ENCODE results near the gene TMEM95. TPM values are rescaled to one million over a fixed set of nuclear protein-coding genes. Genes with fewer than 3 reads are reported as not detected.

The TMEM95 gene
- total and polyA plus RNA-seq, 2 donors = 0.05 TPM; not detected in 1

DNA sequence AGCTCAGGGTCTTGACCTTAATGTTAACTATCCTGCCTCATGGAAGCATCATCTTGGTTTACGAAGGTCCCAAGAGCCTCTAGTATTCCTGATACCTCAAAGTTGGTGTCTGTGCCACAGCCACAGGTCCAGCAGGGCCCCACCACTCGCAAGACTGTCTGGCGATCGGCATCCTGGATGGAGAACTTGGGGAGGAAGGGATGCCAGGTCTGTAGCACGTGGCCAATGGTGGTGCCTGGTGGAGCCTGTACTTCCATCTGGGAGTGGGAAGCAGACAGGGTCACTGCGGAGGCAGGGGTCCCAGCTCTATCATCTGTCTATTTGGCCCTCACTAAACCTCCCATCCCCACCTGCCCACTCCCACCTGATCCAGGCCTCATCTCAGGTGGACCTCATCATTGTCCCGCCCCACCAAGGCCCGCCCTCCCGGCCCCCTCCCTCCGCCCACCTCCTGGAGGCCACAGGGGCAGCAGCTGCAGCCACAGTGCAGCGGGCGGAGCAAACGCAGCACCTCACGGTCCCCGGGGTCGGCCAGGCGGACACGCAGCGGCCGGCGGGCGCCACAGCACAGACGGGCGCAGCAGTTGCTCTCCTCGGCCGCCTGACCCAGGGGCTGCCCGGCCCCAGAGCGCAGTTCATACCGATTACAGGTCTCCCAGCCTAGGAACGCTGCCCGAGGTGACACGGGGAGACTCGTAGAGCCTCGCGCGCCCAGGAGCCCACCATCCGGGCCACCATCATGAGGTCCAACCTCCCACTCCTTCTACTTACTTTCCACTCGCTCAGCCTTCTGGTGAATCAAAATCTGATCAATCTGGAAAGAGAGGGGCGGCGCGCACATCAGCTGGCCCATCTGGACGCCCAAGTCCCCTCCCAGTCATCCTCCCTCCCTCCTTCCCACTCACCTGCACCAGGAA lies 38.0 kb downstream of the TMEM95 start:
- H3K36me3 ChIP-seq (ENCODE audit: control insufficient read depth in 2 of 2, insufficient read depth in 2 of 2, low read length in 1 of 2) = peaks cover 3 to 8% of the 10 kb centered on the region in 2 donors
- peaks cover 0 to 8% of the 10 kb centered on the region in 2 donors for H3K27me3 ChIP-seq (ENCODE audit: control insufficient read depth in 2 of 2, insufficient read depth in 1 of 2, low read length in 1 of 2)
- no peak for DNase-seq (ENCODE audit: low read depth in 6 of 9, low spot score in 9 of 9)
- H3K4me3 ChIP-seq (ENCODE audit: low read length in 2 of 2) = peak overlapping the region; percentile 64 to 74
- H3K4me1 ChIP-seq (ENCODE audit: control insufficient read depth in 2 of 2, insufficient read depth in 2 of 2, low read length in 2 of 2) = peaks cover 9 to 16% of the 10 kb centered on the region in 2 donors
- WGBS = 92% methylated on average over 42 of the region's 42 CpGs
- peak overlapping the region in 1 of 2 donors; percentile 47 for H3K27ac ChIP-seq (ENCODE audit: low read depth in 1 of 2, low read length in 1 of 2)
- peaks cover 0 to 2% of the 10 kb centered on the region in 2 donors for H3K9me3 ChIP-seq (ENCODE audit: control insufficient read depth in 2 of 2, insufficient read depth in 1 of 2, low read length in 1 of 2)

DNA sequence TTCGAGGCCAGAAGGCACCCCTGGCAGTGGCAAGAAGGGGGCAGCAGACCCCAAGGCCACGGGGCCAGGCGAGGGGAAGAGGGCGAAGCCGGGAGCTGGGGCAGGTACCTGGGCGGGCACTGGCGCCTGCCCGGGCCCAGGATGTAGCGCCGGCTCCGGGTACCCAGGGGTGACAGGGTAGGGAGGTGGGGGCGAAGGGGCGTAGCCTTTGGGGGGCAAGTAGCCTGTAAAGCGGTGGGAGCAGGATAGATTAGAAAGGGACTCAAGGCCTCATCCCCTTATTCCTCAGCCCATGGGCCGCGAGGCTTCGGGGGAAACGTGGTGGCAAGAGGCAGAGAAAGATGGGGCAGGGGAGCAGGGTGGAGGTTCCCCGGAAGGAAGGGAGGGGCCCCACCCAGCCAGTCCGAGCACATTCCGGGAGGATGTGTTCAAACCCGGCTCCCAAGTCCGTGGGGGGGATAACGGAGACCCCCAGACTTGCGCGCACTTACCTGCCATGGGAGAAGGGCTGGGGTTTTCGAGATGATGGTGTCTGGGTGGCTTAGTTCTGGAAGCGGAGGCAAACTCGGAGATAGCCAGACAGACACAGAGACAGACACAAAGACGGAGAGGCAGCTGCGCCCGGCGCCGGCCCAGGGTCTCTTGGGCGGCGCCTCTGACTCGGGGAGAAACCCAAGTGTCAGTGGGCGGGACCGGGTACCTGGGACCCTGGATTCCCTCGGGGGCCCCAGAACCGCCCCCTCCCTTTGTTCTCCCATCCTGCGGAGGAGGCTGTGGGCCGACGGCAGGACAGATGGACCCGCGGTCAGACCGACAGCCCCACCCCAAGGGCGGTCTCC lies 38.9 kb downstream of the TMEM95 start:
- H3K4me1 ChIP-seq (ENCODE audit: control insufficient read depth in 2 of 2, insufficient read depth in 2 of 2, low read length in 2 of 2) = peaks cover 9 to 16% of the 10 kb centered on the region in 2 donors

DNA sequence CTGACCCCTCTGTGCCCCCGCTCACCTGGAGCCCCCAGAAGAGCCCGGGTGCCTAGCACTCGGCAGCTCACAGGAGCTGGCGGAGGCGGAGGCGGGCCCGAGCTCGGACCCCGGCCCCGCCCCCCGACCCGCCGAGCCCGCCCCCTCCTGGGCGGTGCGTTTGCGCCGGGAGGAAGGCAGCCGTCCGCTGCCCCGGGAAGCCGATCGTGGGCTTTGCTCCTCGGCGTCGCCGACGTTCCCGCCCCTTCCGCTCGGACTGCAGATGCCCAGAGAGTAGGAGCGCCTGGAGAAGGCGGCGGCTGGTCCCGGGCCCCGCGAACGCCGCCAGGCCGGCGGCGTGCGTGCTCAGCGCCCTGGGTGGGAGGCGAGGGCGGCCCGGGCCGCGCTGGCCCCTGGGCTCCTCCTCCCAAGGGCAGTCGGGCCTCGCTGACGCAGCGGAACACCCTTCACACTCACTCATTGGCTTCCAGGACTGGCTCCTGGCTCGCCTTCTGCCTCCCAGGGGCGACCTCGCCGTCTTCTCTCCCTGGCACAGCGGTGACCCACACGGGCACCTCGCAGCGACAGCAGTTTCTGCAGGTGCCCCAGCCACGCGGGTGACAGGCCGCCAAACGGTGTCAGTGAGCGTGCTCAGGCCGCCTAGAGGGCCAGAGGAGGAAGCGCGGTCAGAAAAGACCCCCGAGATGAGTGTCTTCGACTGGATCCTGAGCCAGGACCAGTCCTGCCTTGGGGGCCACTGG lies 39.7 kb downstream of the TMEM95 start, which contains the start of gene PLSCR3:
Gene PLSCR3 (minus strand): TSS at position 74 of the 740 bp plus-strand sequence. CDS start 415 bp downstream, outside the sequence.
- DNase-seq (ENCODE audit: low read depth in 6 of 9, low spot score in 9 of 9) = peak in 6 of 9 donors; percentile 66 to 88 (median 68)
- Histone ChIP-seq H3K9me3 (ENCODE audit: control insufficient read depth in 2 of 2, insufficient read depth in 1 of 2, low read length in 1 of 2) (peaks cover 0 to 2% of the 10 kb centered on the region in 2 donors), H3K4me1 (ENCODE audit: control insufficient read depth in 2 of 2, insufficient read depth in 2 of 2, low read length in 2 of 2) (peaks cover 9 to 16% of the 10 kb centered on the region in 2 donors), H3K27ac (ENCODE audit: low read depth in 1 of 2, low read length in 1 of 2) (peak within 1 kb of the TSS; percentile 14 to 86), H3K4me3 (ENCODE audit: low read length in 2 of 2) (peak within 1 kb of the TSS; percentile 64 to 74), H3K27me3 (ENCODE audit: control insufficient read depth in 2 of 2, insufficient read depth in 1 of 2, low read length in 1 of 2) (peaks cover 0 to 8% of the 10 kb centered on the region in 2 donors), H3K36me3 (ENCODE audit: control insufficient read depth in 2 of 2, insufficient read depth in 2 of 2, low read length in 1 of 2) (peaks cover 3 to 8% of the 10 kb centered on the region in 2 donors)
- under 1% methylated on average over 71 of the region's 71 CpGs for WGBS

More for the DNA sequence above, 38.9 kb downstream of the TMEM95 start:
- Histone ChIP-seq H3K9me3 (ENCODE audit: control insufficient read depth in 2 of 2, insufficient read depth in 1 of 2, low read length in 1 of 2) (peaks cover 0 to 2% of the 10 kb centered on the region in 2 donors), H3K36me3 (ENCODE audit: control insufficient read depth in 2 of 2, insufficient read depth in 2 of 2, low read length in 1 of 2) (peaks cover 3 to 8% of the 10 kb centered on the region in 2 donors), H3K4me3 (ENCODE audit: low read length in 2 of 2) (peak overlapping the region; percentile 64 to 74), H3K27me3 (ENCODE audit: control insufficient read depth in 2 of 2, insufficient read depth in 1 of 2, low read length in 1 of 2) (peaks cover 0 to 8% of the 10 kb centered on the region in 2 donors), H3K27ac (ENCODE audit: low read depth in 1 of 2, low read length in 1 of 2) (peak overlapping the region; percentile 14 to 86)
- peak in 4 of 9 donors; percentile 16 to 76 (median 58) for DNase-seq (ENCODE audit: low read depth in 6 of 9, low spot score in 9 of 9)
- WGBS = 11% methylated on average over 48 of the region's 48 CpGs

DNA sequence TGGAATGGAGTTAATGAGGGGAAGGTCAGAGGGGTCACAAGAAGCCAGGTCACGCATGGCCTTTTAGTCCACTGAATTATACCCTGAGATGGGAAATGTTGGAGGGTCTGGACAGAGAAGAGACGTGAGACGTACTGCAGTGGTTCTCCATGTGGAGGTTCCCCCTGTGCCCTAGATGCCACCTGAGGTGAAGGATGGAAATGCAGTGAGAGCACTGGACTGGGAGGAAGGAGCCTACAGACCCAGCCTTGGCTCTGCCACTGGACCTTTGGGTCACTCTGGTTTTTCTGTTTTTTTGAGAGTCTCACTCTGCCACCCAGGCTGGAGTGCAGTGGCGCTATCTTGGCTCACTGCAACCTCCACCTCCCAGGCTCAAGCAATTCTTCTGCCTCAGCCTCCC lies 41.2 kb downstream of the TMEM95 start:
- H3K27me3 ChIP-seq (ENCODE audit: control insufficient read depth in 2 of 2, insufficient read depth in 1 of 2, low read length in 1 of 2) = peaks cover 0 to 8% of the 10 kb centered on the region in 2 donors
- no peak overlapping the region for H3K4me3 ChIP-seq (ENCODE audit: low read length in 2 of 2)
- no peak for DNase-seq (ENCODE audit: low read depth in 6 of 9, low spot score in 9 of 9)
- peaks cover 9 to 16% of the 10 kb centered on the region in 2 donors for H3K4me1 ChIP-seq (ENCODE audit: control insufficient read depth in 2 of 2, insufficient read depth in 2 of 2, low read length in 2 of 2)
- no peaks in the 10 kb centered on the region for H3K36me3 ChIP-seq (ENCODE audit: control insufficient read depth in 2 of 2, insufficient read depth in 2 of 2, low read length in 1 of 2)
- no peak overlapping the region for H3K27ac ChIP-seq (ENCODE audit: low read depth in 1 of 2, low read length in 1 of 2)
- H3K9me3 ChIP-seq (ENCODE audit: control insufficient read depth in 2 of 2, insufficient read depth in 1 of 2, low read length in 1 of 2) = peaks cover 0 to 2% of the 10 kb centered on the region in 2 donors
- 95% methylated on average over 4 of the region's 4 CpGs for WGBS

DNA sequence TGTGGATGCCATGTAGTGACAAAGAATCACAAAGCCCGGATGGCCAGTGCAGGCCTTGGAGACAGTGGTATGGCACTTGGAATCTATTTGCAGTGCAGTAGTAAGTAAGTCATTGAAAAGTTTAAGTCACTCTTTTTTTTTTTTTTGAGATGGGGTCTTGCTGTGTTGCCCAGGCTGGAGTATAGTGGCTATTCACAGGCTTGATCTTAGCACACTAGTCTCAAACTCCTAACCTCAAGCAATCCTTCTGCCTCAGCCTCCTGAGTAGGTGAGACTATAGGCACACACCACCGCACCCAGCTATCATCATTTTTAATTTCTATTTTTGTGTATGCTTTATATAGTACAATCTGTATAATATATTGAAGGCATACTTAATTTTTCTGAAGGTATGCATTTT lies 43.7 kb downstream of the TMEM95 start:
- Histone ChIP-seq H3K4me3 (ENCODE audit: low read length in 2 of 2) (no peak overlapping the region), H3K4me1 (ENCODE audit: control insufficient read depth in 2 of 2, insufficient read depth in 2 of 2, low read length in 2 of 2) (peaks cover 16 to 21% of the 10 kb centered on the region in 2 donors), H3K9me3 (ENCODE audit: control insufficient read depth in 2 of 2, insufficient read depth in 1 of 2, low read length in 1 of 2) (peaks cover 0 to 2% of the 10 kb centered on the region in 2 donors), H3K27me3 (ENCODE audit: control insufficient read depth in 2 of 2, insufficient read depth in 1 of 2, low read length in 1 of 2) (peaks cover 0 to 8% of the 10 kb centered on the region in 2 donors), H3K36me3 (ENCODE audit: control insufficient read depth in 2 of 2, insufficient read depth in 2 of 2, low read length in 1 of 2) (no peaks in the 10 kb centered on the region), H3K27ac (ENCODE audit: low read depth in 1 of 2, low read length in 1 of 2) (no peak overlapping the region)
- WGBS = 98% methylated on average over 2 of the region's 2 CpGs
- DNase-seq (ENCODE audit: low read depth in 6 of 9, low spot score in 9 of 9) = no peak

DNA sequence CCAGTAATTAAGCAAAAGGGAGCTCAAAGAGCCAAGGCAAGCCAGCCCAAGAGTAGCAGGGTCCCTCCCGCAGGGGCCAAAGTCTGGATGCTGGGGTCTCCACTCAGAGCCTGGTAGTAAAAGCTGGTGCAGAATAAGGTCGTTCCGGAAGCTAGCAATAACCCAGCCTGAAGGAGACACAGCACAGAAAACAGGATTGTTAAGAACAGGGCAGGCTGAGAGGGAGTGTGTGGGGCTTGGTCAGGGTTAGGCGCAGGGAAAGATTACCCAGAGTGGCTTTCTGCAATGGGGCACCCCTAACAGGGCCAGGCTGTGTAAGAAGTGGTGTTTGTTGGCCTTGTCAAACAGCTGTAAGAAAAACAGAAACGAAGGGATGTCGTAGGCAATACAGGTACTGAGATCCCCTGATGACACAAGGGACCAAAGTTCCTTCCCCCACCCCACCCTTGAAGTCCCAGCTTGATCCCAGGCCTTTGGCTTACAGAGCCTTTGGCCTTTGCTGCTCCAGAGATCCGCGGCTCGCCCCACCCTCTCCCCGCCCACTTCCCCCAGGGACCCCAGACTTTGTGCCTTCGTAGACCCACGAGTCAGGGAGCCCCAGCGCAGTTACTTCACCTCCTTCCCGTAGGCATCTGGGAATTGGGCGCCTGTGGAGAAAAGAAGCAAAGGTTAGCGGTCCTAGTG lies 48.2 kb downstream of the TMEM95 start:
- no peaks in the 10 kb centered on the region for H3K36me3 ChIP-seq (ENCODE audit: control insufficient read depth in 2 of 2, insufficient read depth in 2 of 2, low read length in 1 of 2)
- H3K4me1 ChIP-seq (ENCODE audit: control insufficient read depth in 2 of 2, insufficient read depth in 2 of 2, low read length in 2 of 2) = peaks cover 10 to 15% of the 10 kb centered on the region in 2 donors
- DNase-seq (ENCODE audit: low read depth in 6 of 9, low spot score in 9 of 9) = peak in 3 of 9 donors; percentile 35 to 62 (median 37)
- H3K4me3 ChIP-seq (ENCODE audit: low read length in 2 of 2) = peak overlapping the region; percentile 81 to 87
- H3K27me3 ChIP-seq (ENCODE audit: control insufficient read depth in 2 of 2, insufficient read depth in 1 of 2, low read length in 1 of 2) = peaks cover 33 to 38% of the 10 kb centered on the region in 2 donors
- WGBS = 22% methylated on average over 16 of the region's 16 CpGs
- peak overlapping the region; percentile 74 to 89 for H3K27ac ChIP-seq (ENCODE audit: low read depth in 1 of 2, low read length in 1 of 2)
- peaks cover 0 to 5% of the 10 kb centered on the region in 2 donors for H3K9me3 ChIP-seq (ENCODE audit: control insufficient read depth in 2 of 2, insufficient read depth in 1 of 2, low read length in 1 of 2)

DNA sequence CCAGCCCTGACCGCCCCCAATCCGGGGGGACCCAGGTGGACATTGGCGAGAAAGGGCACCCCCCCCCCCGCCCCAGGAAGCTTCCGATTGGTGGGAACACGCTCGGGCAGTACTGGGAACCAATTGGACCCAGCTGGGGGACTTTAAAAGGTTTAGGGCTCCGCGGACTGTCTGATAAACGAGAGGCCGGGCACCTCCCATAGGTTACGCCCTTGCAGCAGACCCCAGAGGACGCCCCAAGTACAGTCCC lies 48.7 kb downstream of the TMEM95 start:
- Histone ChIP-seq H3K27me3 (ENCODE audit: control insufficient read depth in 2 of 2, insufficient read depth in 1 of 2, low read length in 1 of 2) (peaks cover 37 to 42% of the 10 kb centered on the region in 2 donors), H3K4me1 (ENCODE audit: control insufficient read depth in 2 of 2, insufficient read depth in 2 of 2, low read length in 2 of 2) (peaks cover 10 to 15% of the 10 kb centered on the region in 2 donors), H3K4me3 (ENCODE audit: low read length in 2 of 2) (peak overlapping the region; percentile 81 to 87), H3K36me3 (ENCODE audit: control insufficient read depth in 2 of 2, insufficient read depth in 2 of 2, low read length in 1 of 2) (no peaks in the 10 kb centered on the region), H3K9me3 (ENCODE audit: control insufficient read depth in 2 of 2, insufficient read depth in 1 of 2, low read length in 1 of 2) (peaks cover 0 to 5% of the 10 kb centered on the region in 2 donors), H3K27ac (ENCODE audit: low read depth in 1 of 2, low read length in 1 of 2) (peak overlapping the region; percentile 74 to 89)
- WGBS = under 1% methylated on average over 13 of the region's 13 CpGs
- no peak for DNase-seq (ENCODE audit: low read depth in 6 of 9, low spot score in 9 of 9)

All from thymus (tissue), 11 donors.